Stimulated activated CD4-positive, alpha-beta T cell treated with anti-CD3 and anti-CD28 coated beads, Interleukin-1b, Interleukin-23, amount 100 ng/mL, for 4 hours (primary cell): Measurements from ENCODE around the gene ARHGAP4.
A peak's percentile ranks its signal among the peaks of the same experiment; 100 is the strongest.

Source experiments
- DNase-seq, 2 donors: peaks; one replicate each; pipeline ENCODE4 v3.0.0-alpha.2; 2020; ENCODE audit warnings: low read depth in 2 of 2

Gene ARHGAP4

GRCh38 chrX:153925739-153926551, at the start of gene ARHGAP4:
ARHGAP4 (minus strand) TSS chrX:153926264; CDS start chrX:153926202, 62 bp downstream.
- peak in 1 of 2 donors; percentile 41 for DNase-seq

GRCh38 chrX:153974726-153975286, 48.7 kb upstream of the ARHGAP4 start:
- DNase-seq, result no peak

- DNase-seq, result no peak
Observed at GRCh38 chrX:153974003-153974725, 48.1 kb upstream of the ARHGAP4 start.

GRCh38 chrX:153973127-153974002, 47.3 kb upstream of the ARHGAP4 start:
- DNase-seq, result no peak

- DNase-seq, result peak; percentile 79 to 82
Observed at GRCh38 chrX:153972368-153973126, 46.5 kb upstream of the ARHGAP4 start, which contains the start of gene TMEM187. TMEM187 (plus strand) TSS chrX:153972754; CDS start chrX:153982063, 9,309 bp downstream.

GRCh38 chrX:153971450-153972367, 45.6 kb upstream of the ARHGAP4 start, which contains the start of gene HCFC1:
HCFC1 (minus strand) TSS chrX:153971818; CDS start chrX:153970840, 978 bp downstream.
- peak; percentile 81 to 90 for DNase-seq

- DNase-seq, result peak; percentile 74 to 80
Observed at GRCh38 chrX:153971124-153971449, 45.0 kb upstream of the ARHGAP4 start.

GRCh38 chrX:153970357-153971123, 44.5 kb upstream of the ARHGAP4 start:
- no peak for DNase-seq

- no peak for DNase-seq
Observed at GRCh38 chrX:153969904-153970356, 43.9 kb upstream of the ARHGAP4 start.

- no peak for DNase-seq
Observed at GRCh38 chrX:153969125-153969903, 43.2 kb upstream of the ARHGAP4 start.

- no peak for DNase-seq
Observed at GRCh38 chrX:153968754-153969124, 42.7 kb upstream of the ARHGAP4 start.

- DNase-seq, result no peak
Observed at GRCh38 chrX:153968255-153968654, 42.2 kb upstream of the ARHGAP4 start.

- DNase-seq, result no peak
Observed at GRCh38 chrX:153967536-153968224, 41.6 kb upstream of the ARHGAP4 start.

- DNase-seq, result peak in 1 of 2 donors; percentile 42
Observed at GRCh38 chrX:153966841-153967535, 40.9 kb upstream of the ARHGAP4 start.

- DNase-seq, result no peak
Observed at GRCh38 chrX:153966283-153966688, 40.2 kb upstream of the ARHGAP4 start.

GRCh38 chrX:153965406-153965805, 39.3 kb upstream of the ARHGAP4 start:
- DNase-seq, result no peak

GRCh38 chrX:153964105-153964504, 38.0 kb upstream of the ARHGAP4 start:
- no peak for DNase-seq
